SHP77 treated with DMSO at 0.1 percent for 48 hours (cell line): ENCODE measurements around the gene PARD3B.

Experiments used
- DNase-seq: peaks from one replicate; lab custom pipeline; 2025; lab: John Stamatoyannopoulos, UW

Gene PARD3B

GRCh38 chr2:205055251-205055650, 510.0 kb downstream of the PARD3B start:
- no peak for DNase-seq

GRCh38 chr2:205056151-205056561, 510.9 kb downstream of the PARD3B start:
- no peak for DNase-seq

- no peak for DNase-seq
These were observed 513.1 kb downstream of the PARD3B start for GRCh38 chr2:205058409-205058808.

- no peak for DNase-seq
These were observed 515.0 kb downstream of the PARD3B start for GRCh38 chr2:205060269-205060668.

GRCh38 chr2:205066081-205066480, 520.8 kb downstream of the PARD3B start:
- DNase-seq, result no peak

- no peak for DNase-seq
These were observed 524.7 kb downstream of the PARD3B start for GRCh38 chr2:205069928-205070327.

GRCh38 chr2:205070889-205071288, 525.6 kb downstream of the PARD3B start:
- no peak for DNase-seq

GRCh38 chr2:205073433-205074020, 528.3 kb downstream of the PARD3B start:
- no peak for DNase-seq

- no peak for DNase-seq
These were observed 531.1 kb downstream of the PARD3B start for GRCh38 chr2:205076405-205076804.

- DNase-seq, result no peak
These were observed 531.9 kb downstream of the PARD3B start for GRCh38 chr2:205077159-205077558.

- no peak for DNase-seq
These were observed 533.5 kb downstream of the PARD3B start for GRCh38 chr2:205078762-205079161.

- DNase-seq, result no peak
These were observed 533.9 kb downstream of the PARD3B start for GRCh38 chr2:205079173-205079572.

- DNase-seq, result no peak
These were observed 541.4 kb downstream of the PARD3B start for GRCh38 chr2:205086662-205087061.

- no peak for DNase-seq
These were observed 542.6 kb downstream of the PARD3B start for GRCh38 chr2:205087862-205088261.

- DNase-seq, result no peak
These were observed 544.7 kb downstream of the PARD3B start for GRCh38 chr2:205089958-205090357.

GRCh38 chr2:205091411-205091810, 546.1 kb downstream of the PARD3B start:
- DNase-seq, result no peak

- no peak for DNase-seq
These were observed 548.8 kb downstream of the PARD3B start for GRCh38 chr2:205094031-205094430.

- no peak for DNase-seq
These were observed 558.4 kb downstream of the PARD3B start for GRCh38 chr2:205103699-205104098.

GRCh38 chr2:205107810-205108209, 562.5 kb downstream of the PARD3B start:
- no peak for DNase-seq

- DNase-seq, result no peak
These were observed 570.2 kb downstream of the PARD3B start for GRCh38 chr2:205115511-205115910.

- no peak for DNase-seq
These were observed 571.9 kb downstream of the PARD3B start for GRCh38 chr2:205117125-205117524.

GRCh38 chr2:205119136-205119535, 573.9 kb downstream of the PARD3B start:
- DNase-seq, result no peak

- no peak for DNase-seq
These were observed 583.5 kb downstream of the PARD3B start for GRCh38 chr2:205128726-205129125.

- DNase-seq, result no peak
These were observed 584.3 kb downstream of the PARD3B start for GRCh38 chr2:205129531-205129930.
